NCI-H146 treated with DMSO at 0.1 percent for 48 hours (cell line): ENCODE data around the gene FARP1.

Source experiments
- DNase-seq: peaks from one replicate; lab custom pipeline; 2025; ENCODE audit not compliant: unreplicated experiment; lab: John Stamatoyannopoulos, UW

FARP1 gene

GRCh38 chr13:98325724-98326123 is 182.8 kb downstream of the FARP1 start:
- DNase-seq = peak; percentile 69

- peak; percentile 42 for DNase-seq
These were observed 183.4 kb downstream of the FARP1 start for GRCh38 chr13:98326291-98326690.

GRCh38 chr13:98327371-98328270 is 184.7 kb downstream of the FARP1 start:
- no peak for DNase-seq

- DNase-seq = no peak
These were observed 185.6 kb downstream of the FARP1 start for GRCh38 chr13:98328511-98328910.

- DNase-seq = no peak
These were observed 189.3 kb downstream of the FARP1 start for GRCh38 chr13:98332222-98332621.

GRCh38 chr13:98332691-98333090 is 189.8 kb downstream of the FARP1 start:
- DNase-seq = no peak

GRCh38 chr13:98333486-98333885 is 190.6 kb downstream of the FARP1 start:
- no peak for DNase-seq

- no peak for DNase-seq
These were observed 191.8 kb downstream of the FARP1 start for GRCh38 chr13:98334620-98335205.

- DNase-seq = no peak
These were observed 192.8 kb downstream of the FARP1 start for GRCh38 chr13:98335721-98336120.

GRCh38 chr13:98338310-98338709 is 195.4 kb downstream of the FARP1 start:
- no peak for DNase-seq

GRCh38 chr13:98339684-98340425 is 197.0 kb downstream of the FARP1 start:
- no peak for DNase-seq

- DNase-seq = no peak
These were observed 200.1 kb downstream of the FARP1 start for GRCh38 chr13:98342953-98343352.

GRCh38 chr13:98343461-98343860 is 200.6 kb downstream of the FARP1 start:
- no peak for DNase-seq

GRCh38 chr13:98344392-98344791 is 201.5 kb downstream of the FARP1 start:
- no peak for DNase-seq

GRCh38 chr13:98345107-98345935 is 202.4 kb downstream of the FARP1 start:
- DNase-seq = no peak

- DNase-seq = no peak
These were observed 204.2 kb downstream of the FARP1 start for GRCh38 chr13:98346904-98347636.

- no peak for DNase-seq
These were observed 204.9 kb downstream of the FARP1 start for GRCh38 chr13:98347756-98348155.

GRCh38 chr13:98348466-98349200 is 205.7 kb downstream of the FARP1 start:
- no peak for DNase-seq

- peak; percentile 12 for DNase-seq
These were observed 206.9 kb downstream of the FARP1 start for GRCh38 chr13:98349731-98350305.
